GM19099 (cell line): ENCODE data around the gene KCNH2.

Experiments used
- POLR2A ChIP-seq: IDR thresholded peaks from 3 replicates; pipeline ENCODE4 v1.6.1; 2011; ENCODE audit warnings: low read depth; ENCODE audit not compliant: insufficient read length; ENCODE audit errors: extremely low read depth

KCNH2 gene

GRCh38 chr7:150986556-150986955, 8.4 kb upstream of the KCNH2 start:
- no peak for TF ChIP-seq POLR2A

GRCh38 chr7:150986099-150986512, 8.0 kb upstream of the KCNH2 start:
- TF ChIP-seq POLR2A = no peak

- no peak for TF ChIP-seq POLR2A
These were observed 5.8 kb upstream of the KCNH2 start for GRCh38 chr7:150983893-150984368.

GRCh38 chr7:150982351-150982750, 4.2 kb upstream of the KCNH2 start:
- no peak for TF ChIP-seq POLR2A

- TF ChIP-seq POLR2A = no peak
These were observed 3.5 kb upstream of the KCNH2 start for GRCh38 chr7:150981644-150982043.

- TF ChIP-seq POLR2A = no peak
These were observed 2.5 kb upstream of the KCNH2 start for GRCh38 chr7:150980663-150981062.

- no peak for TF ChIP-seq POLR2A
These were observed 1.7 kb upstream of the KCNH2 start for GRCh38 chr7:150979713-150980390.

- TF ChIP-seq POLR2A = no peak
These were observed 567 bp downstream of the KCNH2 start for GRCh38 chr7:150977382-150978125.

GRCh38 chr7:150976529-150977381, 1.4 kb downstream of the KCNH2 start:
- TF ChIP-seq POLR2A = no peak

- TF ChIP-seq POLR2A = no peak
These were observed 2.4 kb downstream of the KCNH2 start for GRCh38 chr7:150975536-150976319.

- TF ChIP-seq POLR2A = peak; percentile 49
These were observed 3.4 kb downstream of the KCNH2 start for GRCh38 chr7:150974468-150975391.

- no peak for TF ChIP-seq POLR2A
These were observed 4.3 kb downstream of the KCNH2 start for GRCh38 chr7:150973571-150974451.

- no peak for TF ChIP-seq POLR2A
These were observed 5.4 kb downstream of the KCNH2 start for GRCh38 chr7:150972741-150973140.

GRCh38 chr7:150972023-150972468, 6.1 kb downstream of the KCNH2 start:
- no peak for TF ChIP-seq POLR2A
